Measurements from ENCODE around the gene DTX2.
"Not testable (repeated sequence)": the region's sequence is repeated elsewhere in the genome, so short reads cannot be mapped to it uniquely, and the experiment has no call there.

DNA sequence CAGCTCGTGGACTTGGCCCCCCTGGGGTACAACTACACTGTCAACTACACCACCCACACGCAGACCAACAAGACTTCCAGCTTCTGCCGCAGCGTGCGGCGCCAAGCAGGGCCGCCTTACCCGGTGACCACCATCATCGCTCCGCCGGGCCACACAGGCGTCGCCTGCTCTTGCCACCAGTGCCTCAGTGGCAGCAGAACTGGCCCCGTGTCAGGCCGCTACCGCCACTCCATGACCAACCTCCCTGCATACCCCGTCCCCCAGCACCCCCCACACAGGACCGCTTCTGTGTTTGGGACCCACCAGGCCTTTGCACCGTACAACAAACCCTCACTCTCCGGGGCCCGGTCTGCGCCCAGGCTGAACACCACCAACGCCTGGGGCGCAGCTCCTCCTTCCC, 21.2 kb downstream of the DTX2 start:
- TF ChIP-seq, protein P1, sequence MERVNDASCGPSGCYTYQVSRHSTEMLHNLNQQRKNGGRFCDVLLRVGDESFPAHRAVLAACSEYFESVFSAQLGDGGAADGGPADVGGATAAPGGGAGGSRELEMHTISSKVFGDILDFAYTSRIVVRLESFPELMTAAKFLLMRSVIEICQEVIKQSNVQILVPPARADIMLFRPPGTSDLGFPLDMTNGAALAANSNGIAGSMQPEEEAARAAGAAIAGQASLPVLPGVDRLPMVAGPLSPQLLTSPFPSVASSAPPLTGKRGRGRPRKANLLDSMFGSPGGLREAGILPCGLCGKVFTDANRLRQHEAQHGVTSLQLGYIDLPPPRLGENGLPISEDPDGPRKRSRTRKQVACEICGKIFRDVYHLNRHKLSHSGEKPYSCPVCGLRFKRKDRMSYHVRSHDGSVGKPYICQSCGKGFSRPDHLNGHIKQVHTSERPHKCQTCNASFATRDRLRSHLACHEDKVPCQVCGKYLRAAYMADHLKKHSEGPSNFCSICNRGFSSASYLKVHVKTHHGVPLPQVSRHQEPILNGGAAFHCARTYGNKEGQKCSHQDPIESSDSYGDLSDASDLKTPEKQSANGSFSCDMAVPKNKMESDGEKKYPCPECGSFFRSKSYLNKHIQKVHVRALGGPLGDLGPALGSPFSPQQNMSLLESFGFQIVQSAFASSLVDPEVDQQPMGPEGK (CRISPR knock-in tag; IDR thresholded peaks at IDR 0.05; ENCODE audit: borderline replicate concordance): not testable (repeated sequence)
- not testable (repeated sequence) for TF ChIP-seq OSR1 (CRISPR knock-in tag; IDR thresholded peaks at IDR 0.05); PPARA (CRISPR knock-in tag; IDR thresholded peaks at IDR 0.05; ENCODE audit: borderline replicate concordance); ZFP3 (CRISPR knock-in tag; IDR thresholded peaks at IDR 0.05); ZC3H10 (CRISPR knock-in tag; IDR thresholded peaks at IDR 0.05); ZFP30 (CRISPR knock-in tag; IDR thresholded peaks at IDR 0.05); GLIS3 (CRISPR knock-in tag; IDR thresholded peaks at IDR 0.05); TOX (CRISPR knock-in tag; IDR thresholded peaks at IDR 0.05; ENCODE audit: borderline replicate concordance); ARNTL (CRISPR knock-in tag; IDR thresholded peaks at IDR 0.05; ENCODE audit: borderline replicate concordance, low read depth); RARB (CRISPR knock-in tag; IDR thresholded peaks at IDR 0.05)
